ENCODE data around the gene ABCA9.
"Not testable (repeated sequence)": the region's sequence is repeated elsewhere in the genome, so short reads cannot be mapped to it uniquely, and the experiment has no call there.

The ABCA9 gene, protein sequence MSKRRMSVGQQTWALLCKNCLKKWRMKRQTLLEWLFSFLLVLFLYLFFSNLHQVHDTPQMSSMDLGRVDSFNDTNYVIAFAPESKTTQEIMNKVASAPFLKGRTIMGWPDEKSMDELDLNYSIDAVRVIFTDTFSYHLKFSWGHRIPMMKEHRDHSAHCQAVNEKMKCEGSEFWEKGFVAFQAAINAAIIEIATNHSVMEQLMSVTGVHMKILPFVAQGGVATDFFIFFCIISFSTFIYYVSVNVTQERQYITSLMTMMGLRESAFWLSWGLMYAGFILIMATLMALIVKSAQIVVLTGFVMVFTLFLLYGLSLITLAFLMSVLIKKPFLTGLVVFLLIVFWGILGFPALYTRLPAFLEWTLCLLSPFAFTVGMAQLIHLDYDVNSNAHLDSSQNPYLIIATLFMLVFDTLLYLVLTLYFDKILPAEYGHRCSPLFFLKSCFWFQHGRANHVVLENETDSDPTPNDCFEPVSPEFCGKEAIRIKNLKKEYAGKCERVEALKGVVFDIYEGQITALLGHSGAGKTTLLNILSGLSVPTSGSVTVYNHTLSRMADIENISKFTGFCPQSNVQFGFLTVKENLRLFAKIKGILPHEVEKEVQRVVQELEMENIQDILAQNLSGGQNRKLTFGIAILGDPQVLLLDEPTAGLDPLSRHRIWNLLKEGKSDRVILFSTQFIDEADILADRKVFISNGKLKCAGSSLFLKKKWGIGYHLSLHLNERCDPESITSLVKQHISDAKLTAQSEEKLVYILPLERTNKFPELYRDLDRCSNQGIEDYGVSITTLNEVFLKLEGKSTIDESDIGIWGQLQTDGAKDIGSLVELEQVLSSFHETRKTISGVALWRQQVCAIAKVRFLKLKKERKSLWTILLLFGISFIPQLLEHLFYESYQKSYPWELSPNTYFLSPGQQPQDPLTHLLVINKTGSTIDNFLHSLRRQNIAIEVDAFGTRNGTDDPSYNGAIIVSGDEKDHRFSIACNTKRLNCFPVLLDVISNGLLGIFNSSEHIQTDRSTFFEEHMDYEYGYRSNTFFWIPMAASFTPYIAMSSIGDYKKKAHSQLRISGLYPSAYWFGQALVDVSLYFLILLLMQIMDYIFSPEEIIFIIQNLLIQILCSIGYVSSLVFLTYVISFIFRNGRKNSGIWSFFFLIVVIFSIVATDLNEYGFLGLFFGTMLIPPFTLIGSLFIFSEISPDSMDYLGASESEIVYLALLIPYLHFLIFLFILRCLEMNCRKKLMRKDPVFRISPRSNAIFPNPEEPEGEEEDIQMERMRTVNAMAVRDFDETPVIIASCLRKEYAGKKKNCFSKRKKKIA (N-terminal part only)

GRCh38 chr17:69060822-69061221, at the start of gene ABCA9:
ABCA9 (minus strand) TSS chr17:69060927; CDS start chr17:69051126, 9,801 bp downstream.
- DNase-seq = peak; percentile 22

- DNase-seq = no peak
These were observed 45.4 kb upstream of the ABCA9 start for GRCh38 chr17:69105907-69106730.

- DNase-seq = no peak
These were observed 43.0 kb upstream of the ABCA9 start for GRCh38 chr17:69103557-69104233.

DNA sequence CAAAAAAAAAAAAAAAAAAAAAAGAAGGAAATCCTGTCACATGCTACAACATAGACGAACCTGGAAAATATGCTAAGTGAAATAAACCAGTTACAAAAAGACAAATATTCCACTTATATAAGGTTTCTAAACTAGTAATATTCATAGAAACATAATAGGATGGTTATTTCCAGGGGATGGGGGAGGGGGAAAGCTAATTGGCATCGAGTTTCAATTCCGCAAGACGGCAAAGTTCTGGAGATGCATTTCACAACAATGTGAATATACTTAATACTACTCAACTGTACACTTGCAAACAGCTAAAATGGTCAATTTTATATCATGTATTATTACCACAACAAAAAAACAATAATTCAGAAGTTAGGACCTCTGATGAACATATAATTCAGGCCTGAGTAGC, 37.9 kb upstream of the ABCA9 start:
- no peak for DNase-seq

GRCh38 chr17:69096541-69096940, 35.8 kb upstream of the ABCA9 start:
- no peak for DNase-seq

DNA sequence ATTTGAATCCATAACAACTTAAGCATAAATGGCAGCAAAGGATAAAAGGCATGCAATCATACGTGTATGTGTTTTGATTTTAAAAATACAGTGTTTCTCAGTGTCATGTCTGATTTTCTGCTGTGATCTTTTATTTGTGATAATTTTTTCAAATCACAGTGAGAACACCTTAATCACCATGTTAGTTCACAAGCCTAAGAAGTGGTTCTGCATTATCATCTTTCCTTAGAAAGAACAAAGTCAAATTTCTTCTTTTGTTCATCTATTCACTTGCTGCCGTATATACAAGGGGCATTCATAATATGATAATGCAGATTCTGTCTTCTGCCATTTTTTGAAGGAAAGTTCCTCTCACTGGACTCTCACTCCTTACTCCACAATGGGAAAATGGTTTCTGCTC, 33.3 kb upstream of the ABCA9 start:
- no peak for DNase-seq

DNA sequence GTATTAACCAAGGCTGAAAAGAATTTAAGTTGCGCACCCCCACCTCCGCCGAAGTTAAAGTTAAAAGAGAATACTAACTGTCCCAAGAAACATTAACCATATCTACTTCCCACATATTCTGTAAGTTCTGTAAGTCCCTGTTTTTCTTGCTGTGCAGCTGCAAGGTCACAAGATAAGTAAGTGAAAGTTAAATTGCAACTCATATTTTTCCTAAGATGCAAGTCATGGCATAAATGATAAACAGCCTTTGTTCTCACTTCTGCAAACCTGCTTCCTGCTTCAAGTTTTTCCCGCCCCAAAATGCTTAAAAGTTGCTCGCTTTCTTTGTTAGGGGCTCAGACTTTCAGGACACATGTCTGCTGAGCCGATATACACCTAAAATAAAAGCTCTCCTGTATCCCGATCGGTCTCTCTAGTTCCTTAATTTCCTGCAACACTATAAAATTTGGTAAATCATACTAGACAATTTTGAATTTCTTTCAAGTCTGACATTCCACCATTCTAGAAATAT, 32.6 kb upstream of the ABCA9 start:
- DNase-seq = no peak

DNA sequence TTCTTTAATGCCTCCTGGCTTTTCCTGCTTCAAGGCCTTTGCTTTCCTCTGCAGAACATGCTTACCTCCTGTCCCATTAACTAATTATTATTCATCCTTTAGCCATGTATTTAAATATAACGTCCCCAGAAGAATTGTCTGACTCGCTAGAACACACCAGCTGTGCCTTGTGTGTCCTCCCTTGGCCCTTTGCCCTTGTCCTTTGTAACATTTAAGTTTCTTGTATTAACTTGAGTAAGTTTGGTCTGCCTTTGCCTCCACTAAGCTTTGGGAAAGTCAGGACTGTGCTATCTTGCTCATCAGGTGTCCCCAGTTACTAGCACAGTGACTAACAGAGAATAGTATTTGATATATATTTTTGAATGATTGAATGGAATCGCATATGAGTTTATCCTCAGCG, 29.6 kb upstream of the ABCA9 start:
- no peak for DNase-seq

- no peak for DNase-seq
These were observed 28.0 kb upstream of the ABCA9 start for GRCh38 chr17:69088643-69089200.

DNA sequence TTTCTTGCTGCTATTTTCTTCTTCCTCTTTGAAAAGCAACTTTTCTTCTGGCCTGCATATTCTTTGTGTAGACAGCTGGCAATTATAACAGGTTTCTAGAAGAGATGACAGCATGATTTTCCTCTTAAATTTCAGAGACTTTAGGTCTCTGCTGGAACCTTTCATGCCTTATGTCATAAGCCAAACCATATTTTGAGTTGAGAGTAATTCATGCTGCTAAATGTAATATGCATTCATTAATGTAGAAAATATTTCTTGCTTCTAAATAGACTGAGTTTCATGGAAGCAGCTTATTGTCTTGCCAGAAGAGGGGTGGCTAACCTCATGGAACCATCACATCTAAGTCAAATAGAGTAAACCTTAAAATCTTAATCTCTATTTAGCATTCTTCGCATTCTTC, 25.9 kb upstream of the ABCA9 start:
- DNase-seq = no peak

DNA sequence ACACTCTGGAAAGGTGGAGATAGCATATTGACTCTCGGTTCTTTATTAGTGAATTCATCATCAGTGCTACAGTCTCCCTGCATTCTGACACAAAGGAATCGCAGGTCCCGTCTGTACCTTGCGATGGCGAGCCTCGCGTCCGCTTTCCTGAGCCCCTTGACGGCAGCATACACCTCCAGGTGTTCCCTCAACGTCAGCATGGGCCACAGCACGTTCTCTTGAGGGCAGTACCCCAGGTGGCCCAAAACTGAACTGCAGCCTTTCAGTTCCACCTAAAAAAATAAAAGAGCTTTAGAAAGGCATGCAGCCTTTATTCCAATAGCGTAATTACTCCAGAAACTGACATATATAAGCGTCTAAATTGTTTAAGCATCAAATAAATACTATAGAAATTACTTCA, 24.2 kb upstream of the ABCA9 start:
- no peak for DNase-seq

GRCh38 chr17:69082696-69083095, 22.0 kb upstream of the ABCA9 start:
- no peak for DNase-seq

DNA sequence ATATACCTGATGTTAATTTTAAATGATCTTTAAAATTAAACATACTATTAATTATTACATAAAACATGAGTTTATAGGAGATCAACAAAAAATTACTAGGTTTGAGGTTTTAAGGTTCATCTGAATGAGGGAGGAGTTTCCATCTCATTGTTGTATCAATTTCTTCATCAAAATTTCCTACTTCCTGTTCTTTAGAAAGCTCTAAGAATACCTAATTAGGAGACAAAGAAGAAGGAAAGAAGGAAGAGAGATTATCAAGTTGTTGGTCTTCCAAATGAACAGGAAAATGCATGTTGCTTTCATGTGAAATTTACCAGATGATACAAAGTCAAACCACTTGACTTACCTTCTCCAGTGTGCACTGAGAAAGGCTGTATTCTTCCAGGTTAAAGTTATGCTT, 18.1 kb upstream of the ABCA9 start:
- DNase-seq = no peak

- no peak for DNase-seq
These were observed 15.1 kb upstream of the ABCA9 start for GRCh38 chr17:69075823-69076222.

GRCh38 chr17:69073392-69073791, 12.7 kb upstream of the ABCA9 start:
- DNase-seq = not testable (repeated sequence)

- not testable (repeated sequence) for DNase-seq
These were observed 12.1 kb upstream of the ABCA9 start for GRCh38 chr17:69072803-69073256.

- DNase-seq = not testable (repeated sequence)
These were observed 10.5 kb upstream of the ABCA9 start for GRCh38 chr17:69071233-69071586.

DNA sequence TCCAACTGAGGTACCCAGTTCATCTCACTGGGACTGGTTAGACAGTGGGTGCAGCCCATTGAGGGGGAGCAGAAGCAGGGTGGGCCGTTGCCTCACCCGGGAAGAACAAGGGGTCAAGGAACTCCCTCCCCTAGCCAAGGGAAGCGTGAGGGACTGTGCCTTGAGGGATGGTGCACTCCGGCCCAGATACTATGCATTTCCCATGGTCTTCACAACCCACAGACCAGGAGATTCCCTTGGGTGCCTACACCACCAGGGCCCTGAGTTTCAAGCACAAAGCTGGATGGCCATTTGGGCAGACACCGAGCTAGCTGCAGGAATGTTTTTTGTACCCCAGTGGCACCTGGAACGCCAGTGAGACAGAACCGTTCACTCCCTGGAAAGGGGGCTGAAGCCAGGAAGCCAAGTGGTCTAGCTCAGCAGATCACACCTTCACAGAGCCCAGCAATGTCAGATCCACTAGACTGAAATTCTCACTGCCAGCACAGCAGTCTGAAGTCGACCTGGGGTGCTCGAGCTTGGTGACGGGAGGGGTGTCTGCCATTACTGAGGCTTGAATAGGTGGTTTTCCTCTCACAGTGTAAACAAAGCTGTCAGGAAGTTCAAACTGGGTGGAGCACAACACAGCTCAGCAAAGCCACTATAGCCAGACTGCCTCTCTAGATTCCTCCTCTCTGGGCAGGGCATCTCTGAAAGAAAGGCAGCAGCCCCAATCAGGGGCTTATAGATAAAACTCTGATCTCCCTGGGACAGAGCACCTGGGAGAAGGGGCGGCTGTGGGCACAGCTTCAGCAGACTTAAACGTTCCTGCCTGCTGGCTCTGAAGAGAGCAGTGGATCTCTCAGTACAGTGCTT, 9.9 kb upstream of the ABCA9 start:
- DNase-seq = not testable (repeated sequence)

GRCh38 chr17:69069226-69069750, 8.6 kb upstream of the ABCA9 start:
- DNase-seq = no peak

All from retina (tissue), 1 donor.